Islet of Langerhans (tissue), 1 donor: ENCODE results near the gene MAPK12.
"Not testable (repeated sequence)": the region's sequence is repeated elsewhere in the genome, so short reads cannot be mapped to it uniquely, and the experiment has no call there.

Experiments used
- FAIRE-seq: peaks from one replicate; lab custom pipeline; 2011; peaks lifted over from hg19 to GRCh38; lab: Jason Lieb, UNC

The MAPK12 gene

DNA sequence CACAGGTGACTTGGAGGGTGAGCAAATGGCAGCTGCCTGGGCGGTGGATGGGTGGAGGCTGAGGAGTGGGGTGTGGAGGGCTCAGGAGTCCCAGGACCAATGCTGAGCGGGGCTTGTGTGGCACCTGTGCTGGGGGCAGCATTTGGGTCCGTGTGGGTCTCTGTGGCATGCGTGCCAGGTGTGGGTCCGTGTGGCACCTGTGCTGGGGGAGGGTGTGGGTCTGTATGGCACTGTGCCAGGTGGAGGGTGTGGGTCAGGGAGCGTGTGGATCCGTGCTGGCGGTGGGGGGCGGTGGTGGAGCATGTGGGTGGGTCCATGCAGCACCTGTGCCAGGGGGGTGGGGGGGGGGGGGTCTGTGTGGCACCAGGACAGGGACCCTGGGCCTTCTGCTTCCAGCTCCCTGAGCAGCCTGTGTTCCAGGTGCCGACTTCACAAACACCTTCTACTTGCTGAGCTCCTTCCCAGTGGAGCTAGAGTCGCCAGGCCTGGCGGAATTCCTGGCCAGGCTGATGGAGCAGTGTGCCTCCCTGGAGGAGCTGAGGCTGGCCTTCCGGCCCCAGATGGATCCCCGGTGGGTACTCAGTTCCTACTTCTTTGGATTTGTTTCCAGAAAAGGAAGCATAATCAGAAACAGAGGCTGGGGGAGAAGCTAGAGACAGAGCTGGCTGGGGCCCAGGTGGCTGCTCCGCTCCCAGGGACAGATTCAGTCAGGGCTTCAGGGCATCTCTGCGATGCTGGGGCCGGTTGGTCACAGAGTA is 46.0 kb downstream of the MAPK12 start:
- FAIRE-seq = no peak

- FAIRE-seq = no peak
These were observed 48.2 kb downstream of the MAPK12 start for GRCh38 chr22:50213263-50213662.

DNA sequence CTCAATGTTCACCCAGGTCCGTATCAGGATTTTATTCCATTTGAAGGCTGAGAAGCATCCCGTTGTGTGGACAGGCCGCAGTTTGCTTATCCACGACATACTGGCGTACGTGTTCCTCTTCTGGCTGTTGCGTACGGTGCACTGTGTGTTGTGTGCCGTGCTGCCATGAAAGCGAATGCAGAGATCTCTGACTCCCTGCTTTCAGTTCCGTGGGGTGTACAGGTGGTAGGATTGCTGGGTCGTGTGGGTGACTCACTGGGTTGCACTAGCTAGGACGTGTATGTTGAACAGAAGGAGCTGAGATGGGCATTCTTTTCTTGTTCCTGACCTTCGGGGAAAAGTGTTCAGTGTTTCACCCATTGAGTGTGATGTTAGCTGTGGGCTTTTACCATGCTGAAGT is 50.3 kb downstream of the MAPK12 start:
- FAIRE-seq = no peak

GRCh38 chr22:50210378-50211139 is 50.9 kb downstream of the MAPK12 start:
- no peak for FAIRE-seq

- no peak for FAIRE-seq
These were observed 51.6 kb downstream of the MAPK12 start for GRCh38 chr22:50209893-50210292.

GRCh38 chr22:50208939-50209892 is 52.3 kb downstream of the MAPK12 start:
- FAIRE-seq = no peak

DNA sequence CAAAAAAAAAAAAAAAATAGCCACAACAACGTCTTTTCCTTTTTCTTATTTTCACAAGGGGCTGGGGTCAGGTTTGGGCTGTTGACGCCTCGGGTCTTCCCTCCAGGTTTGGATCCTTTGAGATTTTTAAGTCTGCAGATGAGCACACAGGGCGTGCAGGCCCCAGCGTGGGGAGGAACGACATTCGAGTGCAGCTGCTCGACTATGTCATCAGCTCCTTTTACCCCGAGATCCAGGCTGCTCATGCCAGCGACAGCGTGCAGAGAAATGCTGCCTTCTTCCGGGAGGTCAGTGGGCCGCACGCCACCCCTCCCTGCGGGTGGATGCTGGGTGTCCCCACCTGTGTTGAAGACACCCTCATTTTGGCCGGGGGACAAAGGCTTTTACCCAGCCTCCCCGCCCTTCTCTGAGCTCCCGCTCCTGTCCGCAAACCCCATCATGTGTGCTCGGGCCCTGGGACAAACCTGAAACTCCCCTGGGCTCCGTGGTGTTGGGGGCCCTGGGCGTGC is 53.0 kb downstream of the MAPK12 start:
- FAIRE-seq = no peak

GRCh38 chr22:50207383-50208140 is 53.9 kb downstream of the MAPK12 start:
- FAIRE-seq = no peak

DNA sequence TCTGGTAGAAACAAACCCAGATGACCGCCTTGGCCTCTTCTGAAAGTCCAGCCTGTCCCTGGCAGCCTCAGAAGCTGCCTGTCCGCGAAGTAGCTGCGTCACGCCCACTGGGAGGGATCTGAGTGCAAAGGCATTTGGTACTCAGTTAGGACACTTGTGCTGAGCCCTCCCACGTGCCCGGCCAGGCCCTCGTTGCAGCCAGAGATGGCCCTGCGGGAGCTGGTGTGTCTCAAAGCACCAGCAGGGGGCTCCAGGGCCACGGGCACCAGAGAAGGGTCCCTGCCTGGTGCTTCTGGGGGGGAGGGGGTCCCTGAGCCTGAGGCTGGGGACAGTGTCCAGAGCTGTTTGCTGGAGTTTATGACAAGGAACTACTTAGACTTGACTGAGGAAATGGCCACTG is 54.9 kb downstream of the MAPK12 start:
- no peak for FAIRE-seq

GRCh38 chr22:50205781-50206569 is 55.5 kb downstream of the MAPK12 start:
- no peak for FAIRE-seq

DNA sequence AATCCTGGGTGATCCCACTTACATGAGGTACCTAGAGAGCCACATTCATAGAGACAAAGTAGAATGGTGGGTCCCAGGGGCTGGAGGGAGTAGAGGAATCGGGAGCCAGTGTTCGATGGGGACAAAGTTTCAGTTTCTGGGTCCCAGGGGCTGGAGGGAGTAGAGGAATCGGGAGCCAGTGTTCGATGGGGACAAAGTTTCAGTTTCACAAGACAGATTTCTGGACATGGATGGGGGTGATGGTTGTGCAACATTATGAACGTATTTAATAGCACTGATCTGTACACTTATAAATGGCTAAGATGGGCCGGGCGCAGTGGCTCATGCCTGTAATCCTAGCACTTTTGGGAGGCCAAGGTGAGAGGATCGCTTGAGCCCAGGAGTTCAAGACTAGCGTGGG is 56.5 kb downstream of the MAPK12 start:
- FAIRE-seq = not testable (repeated sequence)

GRCh38 chr22:50204571-50204970 is 56.9 kb downstream of the MAPK12 start:
- no peak for FAIRE-seq

GRCh38 chr22:50203288-50203687 is 58.2 kb downstream of the MAPK12 start:
- no peak for FAIRE-seq
